CD14-positive monocyte (primary cell): ENCODE data around the gene SPRY4. TPM values are rescaled to one million over a fixed set of nuclear protein-coding genes. Genes with fewer than 3 reads are reported as not detected.
"Not testable (repeated sequence)": the region's sequence is repeated elsewhere in the genome, so short reads cannot be mapped to it uniquely, and the experiment has no call there.

Source experiments
- DNase-seq, 3 donors: peaks; one replicate each; pipeline ENCODE4 v3.0.0-alpha.2; 2011 to 2022
- H2AFZ ChIP-seq: 2 replicates; pipeline ENCODE4 v1.6.0; 2012; ENCODE audit warnings: mild to moderate bottlenecking, low read depth, low read length, inconsistent platforms; ENCODE audit not compliant: insufficient read depth, poor library complexity, severe bottlenecking
- H3K27ac ChIP-seq, 2 donors: 1 replicate in 1 of 2; 2 replicates in 1 of 2; pipeline ENCODE4 v1.5.1; 2012 to 2013; ENCODE audit warnings: low read length in 2 of 2, control low read depth in 1 of 2, inconsistent platforms in 1 of 2, low read depth in 1 of 2, mild to moderate bottlenecking in 1 of 2
- H3K27me3 ChIP-seq, 2 donors: one replicate each; pipeline versions ENCODE4 v1.6.0 to v1.6.1; 2011 to 2013; ENCODE audit warnings: low read length in 2 of 2; ENCODE audit not compliant: control insufficient read depth in 2 of 2, insufficient read depth in 2 of 2
- H3K36me3 ChIP-seq, 2 donors: replicated peaks in 1 of 2; 1 replicate in 1 of 2; 2 replicates in 1 of 2; pipeline versions ENCODE4 v1.5.1 to v1.6.1; 2012 to 2013; ENCODE audit warnings: low read length in 2 of 2, control low read depth in 1 of 2, inconsistent platforms in 1 of 2, mild to moderate bottlenecking in 1 of 2; ENCODE audit not compliant: insufficient read depth in 2 of 2, control insufficient read depth in 1 of 2
- H3K4me1 ChIP-seq, 2 donors: 1 replicate in 1 of 2; 2 replicates in 1 of 2; pipeline versions ENCODE4 v1.5.1 to v1.6.1; 2012 to 2013; ENCODE audit warnings: low read length in 2 of 2, control low read depth in 1 of 2, inconsistent platforms in 1 of 2, mild to moderate bottlenecking in 1 of 2, moderate library complexity in 1 of 2; ENCODE audit not compliant: insufficient read depth in 2 of 2, control insufficient read depth in 1 of 2
- H3K4me2 ChIP-seq: replicated peaks from 2 replicates; pipeline ENCODE3; 2012; ENCODE audit warnings: low read length, moderate library complexity, mild to moderate bottlenecking; ENCODE audit not compliant: poor library complexity, severe bottlenecking; ENCODE audit errors: extremely low read depth
- H3K4me3 ChIP-seq, 3 experiments: fragments of 200-600 bp in 1 of 3; sonication (generic) in 1 of 3; replicated peaks in 1 of 3; 1 replicate in 2 of 3; 2 replicates in 1 of 3; pipeline ENCODE4 v1.5.1; 2011 to 2013; ENCODE audit warnings: low read length in 3 of 3, mild to moderate bottlenecking in 3 of 3, control low read depth in 2 of 3, low read depth in 2 of 3, inconsistent platforms in 1 of 3, moderate library complexity in 1 of 3
- H3K79me2 ChIP-seq: 2 replicates; pipeline ENCODE4 v1.6.0; 2012; ENCODE audit warnings: mild to moderate bottlenecking, control low read depth, inconsistent platforms, low read length, moderate library complexity; ENCODE audit not compliant: insufficient read depth
- H3K9ac ChIP-seq: 2 replicates; pipeline ENCODE4 v1.6.0; 2017; ENCODE audit warnings: low read length, mild to moderate bottlenecking; ENCODE audit not compliant: insufficient read depth, poor library complexity, severe bottlenecking
- H3K9me3 ChIP-seq, 2 donors: replicated peaks in 1 of 2; 1 replicate in 1 of 2; 2 replicates in 1 of 2; pipeline versions ENCODE4 v1.5.1 to v1.6.1; 2012 to 2013; ENCODE audit warnings: low read length in 2 of 2, control low read depth in 1 of 2; ENCODE audit not compliant: control insufficient read depth in 1 of 2, insufficient read depth in 1 of 2
- H4K20me1 ChIP-seq: 2 replicates; pipeline ENCODE4 v1.6.0; 2012; ENCODE audit warnings: mild to moderate bottlenecking, low read length, control low read depth, moderate library complexity; ENCODE audit not compliant: insufficient read depth
- H3K27ac Mint-ChIP-seq, 7 donors: one replicate each; pipeline ENCODE4 v1.8.0; 2020; ENCODE audit warnings: mild to moderate bottlenecking in 7 of 7, mixed read lengths in 7 of 7, moderate library complexity in 6 of 7, inconsistent platforms in 2 of 7
- H3K27me3 Mint-ChIP-seq, 3 donors: one replicate each; pipeline ENCODE4 v1.8.0; 2021 to 2022; ENCODE audit warnings: low read depth in 3 of 3, mild to moderate bottlenecking in 3 of 3, mixed read lengths in 3 of 3, moderate library complexity in 3 of 3, inconsistent platforms in 1 of 3
- H3K36me3 Mint-ChIP-seq, 2 donors: one replicate each; pipeline ENCODE4 v1.8.0; 2020; ENCODE audit warnings: mixed read lengths in 2 of 2, inconsistent platforms in 1 of 2, mild to moderate bottlenecking in 1 of 2
- H3K4me1 Mint-ChIP-seq: one replicate; pipeline ENCODE4 v1.8.0; 2020; ENCODE audit warnings: mild to moderate bottlenecking, mixed read lengths
- H3K4me3 Mint-ChIP-seq, 2 donors: one replicate each; pipeline ENCODE4 v1.8.0; 2020; ENCODE audit warnings: mild to moderate bottlenecking in 2 of 2, mixed read lengths in 2 of 2, moderate library complexity in 1 of 2
- H3K9me3 Mint-ChIP-seq, 7 donors: one replicate each; pipeline ENCODE4 v1.8.0; 2020 to 2022; ENCODE audit warnings: mixed read lengths in 7 of 7, mild to moderate bottlenecking in 6 of 7, moderate library complexity in 6 of 7, inconsistent platforms in 2 of 7
- WGBS: methylation state at CpG from one replicate; pipeline ENCODE4 v1.1.5; 2013; ENCODE audit warnings: missing lambda C conversion rate; ENCODE audit not compliant: insufficient coverage; 5-methylcytosine and 5-hydroxymethylcytosine counted together
- intact Hi-C, 2 donors: fragments of 100-400 bp; cut with micrococcal nuclease; formaldehyde crosslinking; loops; one replicate each; pipeline versions ENCODE4 v1.15.0 to v1.15.1; 2023
- polyA plus RNA-seq, 3 donors: library from polyadenylated mRNA; depleted of rRNA in 1 of 3; unstranded in 2 of 3; stranded (reverse) in 1 of 3; fragments of 300-500 nt in 2 of 3; fragments of >200 nt in 1 of 3; fragmentation: Illumina TruSeq in 2 of 3; gene quantifications; 1 replicate in 2 of 3; 2 replicates in 1 of 3; pipeline ENCODE4 v1.2.3, GENCODE V29; 2012 to 2021
- TF ChIP-seq, protein P1 (sequence below): fragments of 200-600 bp; IDR thresholded peaks from one replicate; pipeline ENCODE4 v1.8.0; 2022; ENCODE audit warnings: antibody characterized with exemption, mild to moderate bottlenecking

Gene SPRY4
- polyA plus RNA-seq, 3 donors = not detected

DNA sequence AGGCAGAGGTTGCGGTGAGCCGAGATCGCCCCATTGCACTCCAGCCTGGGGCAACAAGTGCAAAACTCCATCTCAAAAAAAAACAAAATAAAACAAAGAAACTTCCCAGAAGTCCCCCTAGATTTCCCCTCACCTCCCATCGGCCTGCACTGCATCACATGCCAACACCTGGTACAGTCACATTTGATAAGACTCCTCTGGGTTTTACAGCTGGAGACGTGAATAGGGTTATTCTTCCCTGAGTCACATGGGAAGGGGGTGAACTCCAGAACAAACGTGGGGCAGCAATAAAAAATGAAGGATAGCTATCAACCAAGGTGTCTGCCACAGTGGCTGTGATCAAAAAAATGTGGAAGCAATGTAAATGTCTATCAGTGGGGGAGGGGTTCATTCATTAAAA lies 26.0 kb downstream of the SPRY4 start:
- H4K20me1 ChIP-seq = no peaks in the 10 kb centered on the region
- Mint-ChIP-seq H3K27me3 (peaks cover 7 to 16% (median 12%) of the 10 kb centered on the region in 3 donors), H3K4me1 (no peaks in the 10 kb centered on the region), H3K27ac (no peak overlapping the region), H3K9me3 (peaks cover 0 to 2% (median 0%) of the 10 kb centered on the region in 7 donors), H3K4me3 (no peak overlapping the region), H3K36me3 (no peaks in the 10 kb centered on the region)
- H3K4me1 ChIP-seq = no peaks in the 10 kb centered on the region
- intact Hi-C loops = no loop called here
- TF ChIP-seq, protein P1, sequence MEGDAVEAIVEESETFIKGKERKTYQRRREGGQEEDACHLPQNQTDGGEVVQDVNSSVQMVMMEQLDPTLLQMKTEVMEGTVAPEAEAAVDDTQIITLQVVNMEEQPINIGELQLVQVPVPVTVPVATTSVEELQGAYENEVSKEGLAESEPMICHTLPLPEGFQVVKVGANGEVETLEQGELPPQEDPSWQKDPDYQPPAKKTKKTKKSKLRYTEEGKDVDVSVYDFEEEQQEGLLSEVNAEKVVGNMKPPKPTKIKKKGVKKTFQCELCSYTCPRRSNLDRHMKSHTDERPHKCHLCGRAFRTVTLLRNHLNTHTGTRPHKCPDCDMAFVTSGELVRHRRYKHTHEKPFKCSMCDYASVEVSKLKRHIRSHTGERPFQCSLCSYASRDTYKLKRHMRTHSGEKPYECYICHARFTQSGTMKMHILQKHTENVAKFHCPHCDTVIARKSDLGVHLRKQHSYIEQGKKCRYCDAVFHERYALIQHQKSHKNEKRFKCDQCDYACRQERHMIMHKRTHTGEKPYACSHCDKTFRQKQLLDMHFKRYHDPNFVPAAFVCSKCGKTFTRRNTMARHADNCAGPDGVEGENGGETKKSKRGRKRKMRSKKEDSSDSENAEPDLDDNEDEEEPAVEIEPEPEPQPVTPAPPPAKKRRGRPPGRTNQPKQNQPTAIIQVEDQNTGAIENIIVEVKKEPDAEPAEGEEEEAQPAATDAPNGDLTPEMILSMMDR = no peak
- H3K4me3 ChIP-seq = no peak overlapping the region
- no peak overlapping the region for H3K4me2 ChIP-seq
- DNase-seq = no peak
- no peak overlapping the region for H2AFZ ChIP-seq
- no peaks in the 10 kb centered on the region for H3K79me2 ChIP-seq
- WGBS = 91% methylated on average over 3 of the region's 6 CpGs
- no peak overlapping the region for H3K9ac ChIP-seq
- no peak overlapping the region for H3K27ac ChIP-seq
- no peaks in the 10 kb centered on the region for H3K27me3 ChIP-seq
- H3K9me3 ChIP-seq = no peaks in the 10 kb centered on the region
- H3K36me3 ChIP-seq = no peaks in the 10 kb centered on the region

DNA sequence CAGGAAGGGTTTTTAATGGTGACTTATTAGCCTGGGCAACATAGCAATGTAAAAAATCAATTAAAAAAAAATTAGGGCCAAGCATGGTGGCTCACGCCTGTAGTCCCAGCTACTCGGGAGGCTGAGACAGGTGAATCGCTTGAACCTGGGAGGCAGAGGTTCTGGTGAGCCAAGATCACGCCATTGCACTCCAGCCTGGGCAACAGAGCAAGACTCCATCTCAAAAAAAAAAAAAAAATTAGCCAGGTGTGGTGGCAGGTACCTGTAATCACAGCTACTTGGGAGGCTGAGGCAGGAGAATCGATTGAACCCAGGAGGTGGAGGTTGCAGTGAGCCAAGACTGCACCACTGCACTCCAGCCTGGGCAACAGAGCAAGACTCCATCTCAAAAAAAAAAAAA lies 27.0 kb downstream of the SPRY4 start:
- H3K9me3 ChIP-seq, H3K27ac ChIP-seq, DNase-seq, H4K20me1 ChIP-seq, H3K9ac ChIP-seq, H2AFZ ChIP-seq, H3K36me3 Mint-ChIP-seq, H3K27me3 ChIP-seq, H3K9me3 Mint-ChIP-seq, H3K4me3 Mint-ChIP-seq, H3K4me1 Mint-ChIP-seq, intact Hi-C loops, H3K79me2 ChIP-seq, H3K27ac Mint-ChIP-seq, H3K36me3 ChIP-seq, H3K4me1 ChIP-seq, H3K4me3 ChIP-seq, H3K4me2 ChIP-seq: not testable (repeated sequence)
- peaks cover 7 to 18% (median 12%) of the 10 kb centered on the region in 3 donors for H3K27me3 Mint-ChIP-seq
- WGBS = 100% methylated on average over 3 of the region's 5 CpGs
